ENCODE measurements around the gene GLUL. TPM values are rescaled to one million over a fixed set of nuclear protein-coding genes. Genes with fewer than 3 reads are reported as not detected.

The GLUL gene
- total RNA-seq, 4 donors from 2014 or later = 1,653 to 2,736 (median 2,263) TPM

DNA sequence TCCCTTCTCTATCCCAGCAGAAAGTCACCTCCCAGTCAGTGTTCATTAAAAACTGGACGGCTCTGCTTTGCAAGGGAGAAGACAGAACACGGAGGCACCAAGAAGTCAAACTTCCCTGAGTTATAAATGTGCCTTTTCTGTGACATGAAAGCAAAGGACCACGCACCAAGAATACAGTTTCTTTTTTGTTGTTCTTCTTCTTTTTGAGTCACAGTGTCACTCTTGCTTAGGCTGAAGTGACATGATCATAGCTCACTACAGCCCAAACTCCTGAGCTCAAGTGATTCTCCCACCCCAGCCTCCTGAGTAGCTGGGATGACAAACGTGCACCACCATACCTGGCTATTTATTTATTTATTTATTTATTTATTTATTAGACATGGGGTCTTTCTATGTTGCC, 22.7 kb downstream of the GLUL start:
- Histone ChIP-seq H3K9me3 (no peaks in the 10 kb centered on the region), H3K27me3 (no peaks in the 10 kb centered on the region), H3K36me3 (no peaks in the 10 kb centered on the region), H3K4me3 (replicated peaks in 1 of 3) (no peak overlapping the region), H3K27ac (peak overlapping the region in 1 of 3 donors; percentile 2), H3K4me1 (peaks cover 3 to 4% of the 10 kb centered on the region in 2 donors)
- DNase-seq = no peak
- no peak for TF ChIP-seq POLR2A (IDR thresholded peaks at IDR 0.05)
- TF ChIP-seq, protein P1, sequence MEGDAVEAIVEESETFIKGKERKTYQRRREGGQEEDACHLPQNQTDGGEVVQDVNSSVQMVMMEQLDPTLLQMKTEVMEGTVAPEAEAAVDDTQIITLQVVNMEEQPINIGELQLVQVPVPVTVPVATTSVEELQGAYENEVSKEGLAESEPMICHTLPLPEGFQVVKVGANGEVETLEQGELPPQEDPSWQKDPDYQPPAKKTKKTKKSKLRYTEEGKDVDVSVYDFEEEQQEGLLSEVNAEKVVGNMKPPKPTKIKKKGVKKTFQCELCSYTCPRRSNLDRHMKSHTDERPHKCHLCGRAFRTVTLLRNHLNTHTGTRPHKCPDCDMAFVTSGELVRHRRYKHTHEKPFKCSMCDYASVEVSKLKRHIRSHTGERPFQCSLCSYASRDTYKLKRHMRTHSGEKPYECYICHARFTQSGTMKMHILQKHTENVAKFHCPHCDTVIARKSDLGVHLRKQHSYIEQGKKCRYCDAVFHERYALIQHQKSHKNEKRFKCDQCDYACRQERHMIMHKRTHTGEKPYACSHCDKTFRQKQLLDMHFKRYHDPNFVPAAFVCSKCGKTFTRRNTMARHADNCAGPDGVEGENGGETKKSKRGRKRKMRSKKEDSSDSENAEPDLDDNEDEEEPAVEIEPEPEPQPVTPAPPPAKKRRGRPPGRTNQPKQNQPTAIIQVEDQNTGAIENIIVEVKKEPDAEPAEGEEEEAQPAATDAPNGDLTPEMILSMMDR (IDR thresholded peaks at IDR 0.05) = no peak
- intact Hi-C loops (cut with DNase I) = no loop called here
- WGBS, 2 donors = 70 to 76% methylated on average over 4 of the region's 4 CpGs

DNA sequence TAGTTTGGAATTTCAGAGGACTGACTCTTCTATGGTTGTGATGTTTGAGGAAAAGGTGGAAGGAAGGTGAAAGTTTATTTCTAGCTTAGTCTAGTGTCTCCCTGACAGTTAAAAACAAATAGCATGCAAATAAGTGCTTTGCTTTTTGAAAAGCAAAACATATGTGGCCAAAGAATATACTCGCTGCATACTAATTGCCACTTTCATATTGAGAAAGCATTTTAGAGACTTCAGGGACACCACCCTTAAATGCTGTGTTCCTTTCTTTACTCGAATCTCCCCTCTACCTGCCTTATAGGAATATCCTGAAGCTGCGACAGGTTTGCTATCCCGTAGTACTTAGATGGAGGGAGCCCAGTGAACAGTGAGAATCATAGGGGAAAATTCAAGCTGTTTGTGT, 23.2 kb downstream of the GLUL start:
- 61% methylated on average over 4 of the region's 4 CpGs for WGBS, 2 donors
- Histone ChIP-seq H3K27me3 (no peaks in the 10 kb centered on the region), H3K27ac (peak overlapping the region in 1 of 3 donors; percentile 2), H3K4me3 (replicated peaks in 1 of 3) (no peak overlapping the region), H3K9me3 (no peaks in the 10 kb centered on the region), H3K36me3 (no peaks in the 10 kb centered on the region), H3K4me1 (peaks cover 3 to 4% of the 10 kb centered on the region in 2 donors)
- intact Hi-C loops (cut with DNase I) = no loop called here
- no peak for TF ChIP-seq POLR2A (IDR thresholded peaks at IDR 0.05)
- TF ChIP-seq, protein P1 (IDR thresholded peaks at IDR 0.05) = no peak
- no peak for DNase-seq

DNA sequence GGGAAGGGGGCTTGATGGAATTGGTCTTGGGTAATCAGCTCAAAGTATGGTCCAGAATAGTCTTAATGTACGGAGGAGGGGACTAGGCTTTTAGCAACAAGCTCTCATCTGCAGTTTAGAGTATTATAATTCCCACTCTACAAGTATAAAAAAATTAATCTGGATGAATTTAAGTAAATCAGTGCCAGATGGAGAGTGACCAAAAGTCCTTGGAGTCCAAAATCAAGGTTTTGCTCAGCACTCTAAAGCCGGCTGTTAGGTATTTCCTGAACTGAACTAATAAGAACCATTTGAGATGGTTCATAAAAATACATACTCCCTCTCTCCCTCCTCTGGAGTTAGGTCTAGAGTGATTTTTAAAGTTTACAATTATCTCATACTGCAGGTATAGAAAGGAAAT, 23.7 kb downstream of the GLUL start:
- intact Hi-C loops (cut with DNase I) = no loop called here
- Histone ChIP-seq H3K36me3 (no peaks in the 10 kb centered on the region), H3K4me1 (peaks cover 3 to 4% of the 10 kb centered on the region in 2 donors), H3K27me3 (no peaks in the 10 kb centered on the region), H3K27ac (no peak overlapping the region), H3K4me3 (replicated peaks in 1 of 3) (no peak overlapping the region), H3K9me3 (no peaks in the 10 kb centered on the region)
- TF ChIP-seq, protein P1 (IDR thresholded peaks at IDR 0.05) = no peak
- no peak for DNase-seq
- WGBS, 2 donors = 57 to 61% methylated on average over 2 of the region's 2 CpGs

DNA sequence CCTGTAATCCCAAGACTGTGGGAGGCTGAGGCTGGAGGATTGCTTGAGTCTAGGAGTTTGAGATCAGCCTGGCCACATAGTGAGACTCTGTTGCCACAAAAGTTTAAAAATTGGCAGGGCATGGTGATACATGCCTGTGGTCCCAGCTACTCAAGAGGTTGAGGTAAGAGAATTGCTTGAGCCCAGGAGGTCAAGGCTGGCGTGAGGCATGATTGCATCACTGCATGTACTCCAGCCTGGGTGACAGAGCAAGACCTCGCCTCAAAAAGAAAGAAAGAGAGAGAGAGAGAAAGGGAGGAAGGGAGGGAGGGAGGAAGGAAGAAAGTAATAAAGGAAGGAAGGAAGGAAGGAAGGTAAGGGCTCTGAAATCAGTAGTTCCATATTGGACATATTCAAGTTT, 25.0 kb downstream of the GLUL start:
- Histone ChIP-seq H3K4me1 (peaks cover 3 to 4% of the 10 kb centered on the region in 2 donors), H3K9me3 (no peaks in the 10 kb centered on the region), H3K4me3 (replicated peaks in 1 of 3) (no peak overlapping the region), H3K27ac (no peak overlapping the region), H3K27me3 (no peaks in the 10 kb centered on the region), H3K36me3 (no peaks in the 10 kb centered on the region)
- no peak for DNase-seq
- TF ChIP-seq POLR2A (IDR thresholded peaks at IDR 0.05) = no peak
- WGBS, 2 donors = 89 to 91% methylated on average over 2 of the region's 2 CpGs
- intact Hi-C loops (cut with DNase I) = no loop called here

DNA sequence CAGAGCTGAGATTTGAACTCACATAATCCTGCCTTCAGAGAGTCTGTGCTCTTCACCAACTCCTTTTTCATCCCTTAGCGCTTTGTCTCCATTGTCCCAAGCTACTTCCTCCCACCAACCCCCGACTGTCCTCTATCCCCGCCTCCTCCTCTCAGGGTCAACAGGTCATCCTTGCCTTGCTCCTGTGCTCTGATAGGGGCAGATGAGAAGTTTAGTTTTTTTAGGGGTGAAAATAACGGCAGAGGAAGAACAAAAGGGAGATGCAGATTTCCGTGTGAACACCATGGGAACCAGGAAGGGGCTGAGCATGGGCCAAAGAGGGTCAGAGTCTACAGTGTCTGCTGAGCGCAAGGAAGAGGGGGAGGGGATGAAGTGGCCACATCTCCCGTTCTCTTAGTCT, 31.9 kb downstream of the GLUL start:
- Histone ChIP-seq H3K9me3 (no peaks in the 10 kb centered on the region), H3K27me3 (no peaks in the 10 kb centered on the region), H3K36me3 (no peaks in the 10 kb centered on the region), H3K4me1 (peaks cover 0 to 3% of the 10 kb centered on the region in 2 donors), H3K27ac (no peak overlapping the region), H3K4me3 (replicated peaks in 1 of 3) (no peak overlapping the region)
- TF ChIP-seq, protein P1 (IDR thresholded peaks at IDR 0.05) = no peak
- no peak for TF ChIP-seq POLR2A (IDR thresholded peaks at IDR 0.05)
- DNase-seq = no peak
- intact Hi-C loops (cut with DNase I) = no loop called here
- WGBS, 2 donors = 72 to 74% methylated on average over 7 of the region's 7 CpGs

DNA sequence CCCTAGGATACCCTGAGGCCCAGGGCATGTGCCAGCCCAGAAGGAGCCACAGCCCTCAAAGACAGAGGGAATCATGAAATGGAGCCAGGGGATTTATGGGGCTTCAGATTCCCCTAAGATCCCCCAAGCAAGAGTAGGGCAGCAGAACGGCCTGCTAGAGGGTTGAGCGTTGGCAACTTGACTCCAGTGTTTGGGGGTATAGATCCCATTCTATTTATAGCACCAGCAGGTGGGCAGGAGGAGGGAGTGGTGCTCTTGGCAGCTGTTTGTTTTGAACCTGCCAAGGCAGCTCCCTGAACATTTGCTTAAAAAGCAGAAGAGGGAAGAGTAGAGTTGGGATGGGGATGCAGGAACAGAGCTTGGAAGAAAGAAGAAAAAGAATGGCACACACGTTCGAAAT, 33.7 kb downstream of the GLUL start:
- Histone ChIP-seq H3K27me3 (no peaks in the 10 kb centered on the region), H3K4me3 (replicated peaks in 1 of 3) (no peak overlapping the region), H3K36me3 (no peaks in the 10 kb centered on the region), H3K4me1 (peaks cover 0 to 3% of the 10 kb centered on the region in 2 donors), H3K27ac (no peak overlapping the region), H3K9me3 (no peaks in the 10 kb centered on the region)
- DNase-seq = no peak
- intact Hi-C loops (cut with DNase I) = no loop called here
- TF ChIP-seq, protein P1 (IDR thresholded peaks at IDR 0.05) = no peak
- TF ChIP-seq POLR2A (IDR thresholded peaks at IDR 0.05) = no peak
- WGBS, 2 donors = 62 to 70% methylated on average over 4 of the region's 4 CpGs
